Ascending aorta (tissue), 2 donors: Measurements from ENCODE around the gene SERPINA12. TPM values are rescaled to one million over a fixed set of nuclear protein-coding genes. Genes with fewer than 3 reads are reported as not detected.

Source experiments
- DNase-seq, 2 donors: peaks; one replicate each; pipeline ENCODE4 v3.0.0-alpha.2; 2019; ENCODE audit warnings: low spot score in 2 of 2
- H3K27ac ChIP-seq, 2 donors: fragments of 200-600 bp; sonication (generic); one replicate each; pipeline ENCODE4 v1.5.1; 2016 to 2017; ENCODE audit warnings: mild to moderate bottlenecking in 1 of 2
- H3K27me3 ChIP-seq: fragments of 200-600 bp; sonication (generic); one replicate; pipeline ENCODE4 v1.5.1; 2017
- H3K36me3 ChIP-seq, 2 donors: fragments of 200-600 bp; sonication (generic); one replicate each; pipeline ENCODE4 v1.5.1; 2016
- H3K4me1 ChIP-seq, 2 donors: fragments of 200-600 bp; sonication (generic); one replicate each; pipeline ENCODE4 v1.5.1; 2016 to 2017; ENCODE audit warnings: mild to moderate bottlenecking in 1 of 2
- H3K4me3 ChIP-seq, 2 donors: fragments of 200-600 bp; sonication (generic); one replicate each; pipeline ENCODE4 v1.5.1; 2016 to 2017; ENCODE audit warnings: mild to moderate bottlenecking in 1 of 2
- H3K9me3 ChIP-seq, 2 donors: fragments of 200-600 bp; sonication (generic); one replicate each; pipeline ENCODE4 v1.5.1; 2016
- CTCF ChIP-seq, 3 experiments: fragments of 200-600 bp in 2 of 3; fragments of 450-650 bp in 1 of 3; sonication (generic) in 2 of 3; IDR thresholded peaks; one replicate each; pipeline ENCODE4 v1.5.1; 2016 to 2019; ENCODE audit warnings: antibody characterized with exemption in 3 of 3, mild to moderate bottlenecking in 1 of 3, moderate library complexity in 1 of 3
- intact Hi-C: fragments of 100-400 bp; cut with DNase I; formaldehyde crosslinking; loops from one replicate; pipeline ENCODE4 v1.15.1; 2023
- total RNA-seq: library from RNA; depleted of rRNA; stranded (reverse); fragments of >200 nt; gene quantifications from one replicate; pipeline ENCODE4 v1.1.0, GENCODE V29; 2016

SERPINA12 gene
- total RNA-seq, 1 donor from 2014 or later: not detected

- Histone ChIP-seq H3K4me1 (no peaks in the 10 kb centered on the region), H3K36me3 (no peaks in the 10 kb centered on the region), H3K27me3 (no peaks in the 10 kb centered on the region), H3K27ac (no peak overlapping the region), H3K4me3 (no peak overlapping the region), H3K9me3 (no peaks in the 10 kb centered on the region)
- no peak for DNase-seq
- intact Hi-C loops: no loop called here
- no peak for TF ChIP-seq CTCF (IDR thresholded peaks at IDR 0.05)
These were observed 23.2 kb upstream of the SERPINA12 start for GRCh38 chr14:94532447-94532846.

- no peak for TF ChIP-seq CTCF (IDR thresholded peaks at IDR 0.05)
- H3K4me1 ChIP-seq: no peaks in the 10 kb centered on the region
- DNase-seq: no peak
- H3K9me3 ChIP-seq: no peaks in the 10 kb centered on the region
- H3K27me3 ChIP-seq: no peaks in the 10 kb centered on the region
- H3K4me3 ChIP-seq: no peak overlapping the region
- H3K27ac ChIP-seq: no peak overlapping the region
- intact Hi-C loops: no loop called here
- H3K36me3 ChIP-seq: no peaks in the 10 kb centered on the region
These were observed 21.9 kb upstream of the SERPINA12 start for GRCh38 chr14:94531187-94531586.

GRCh38 chr14:94524093-94524492 is 14.8 kb upstream of the SERPINA12 start:
- intact Hi-C loops: no loop called here
- Histone ChIP-seq H3K27me3 (no peaks in the 10 kb centered on the region), H3K36me3 (no peaks in the 10 kb centered on the region), H3K27ac (no peak overlapping the region), H3K4me3 (no peak overlapping the region), H3K9me3 (no peaks in the 10 kb centered on the region), H3K4me1 (no peaks in the 10 kb centered on the region)
- no peak for TF ChIP-seq CTCF (IDR thresholded peaks at IDR 0.05)
- DNase-seq: no peak

GRCh38 chr14:94523265-94523664 is 14.0 kb upstream of the SERPINA12 start:
- no peak for TF ChIP-seq CTCF (IDR thresholded peaks at IDR 0.05)
- intact Hi-C loops: no loop called here
- Histone ChIP-seq H3K36me3 (no peaks in the 10 kb centered on the region), H3K4me3 (no peak overlapping the region), H3K27me3 (no peaks in the 10 kb centered on the region), H3K9me3 (no peaks in the 10 kb centered on the region), H3K4me1 (no peaks in the 10 kb centered on the region), H3K27ac (no peak overlapping the region)
- no peak for DNase-seq

DNA sequence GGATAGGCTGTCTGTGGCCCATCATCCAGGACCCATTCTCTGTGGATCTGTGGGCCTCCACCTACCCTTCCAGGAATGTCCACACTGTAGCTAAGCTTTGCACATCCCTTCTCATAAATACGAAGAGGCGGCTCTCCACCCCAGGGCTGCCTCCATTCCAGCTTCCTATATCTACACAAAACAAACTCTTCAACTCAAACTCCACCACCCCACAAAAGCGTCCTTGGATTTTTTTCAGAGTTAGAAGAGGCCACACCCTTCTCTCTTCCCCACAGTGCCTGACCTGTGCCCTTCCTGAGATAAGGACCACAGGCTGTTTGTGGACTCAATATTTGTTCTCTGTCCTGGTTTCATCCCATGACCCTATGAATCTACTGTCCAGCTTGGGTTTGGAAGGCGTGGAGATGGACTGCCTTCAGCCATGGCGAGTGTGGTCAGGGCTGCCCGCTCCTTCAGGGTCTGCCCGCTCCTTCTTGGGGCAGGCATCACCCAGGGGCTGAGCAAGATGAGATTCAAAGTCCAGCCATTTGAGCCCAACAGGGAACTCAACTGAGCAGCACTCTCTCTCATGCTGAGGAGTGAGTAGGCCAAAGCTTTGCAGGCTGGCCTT is 13.0 kb upstream of the SERPINA12 start:
- peak in 1 of 2 donors; percentile 28 for DNase-seq
- Histone ChIP-seq H3K27me3 (no peaks in the 10 kb centered on the region), H3K4me1 (no peaks in the 10 kb centered on the region), H3K27ac (no peak overlapping the region), H3K9me3 (no peaks in the 10 kb centered on the region), H3K36me3 (no peaks in the 10 kb centered on the region), H3K4me3 (no peak overlapping the region)
- TF ChIP-seq CTCF (IDR thresholded peaks at IDR 0.05): no peak
- intact Hi-C loops: no loop called here
